HTERT RPE-1 (cell line): ENCODE results near the gene PDGFB.

Experiments
- in situ Hi-C: fragments of 300-500 bp; cut with MboI; formaldehyde crosslinking; loops from 4 replicates; pipeline ENCODE4 v1.14.3; 2020; ENCODE audit warnings: low sequenced_read_pairs

Gene PDGFB

DNA sequence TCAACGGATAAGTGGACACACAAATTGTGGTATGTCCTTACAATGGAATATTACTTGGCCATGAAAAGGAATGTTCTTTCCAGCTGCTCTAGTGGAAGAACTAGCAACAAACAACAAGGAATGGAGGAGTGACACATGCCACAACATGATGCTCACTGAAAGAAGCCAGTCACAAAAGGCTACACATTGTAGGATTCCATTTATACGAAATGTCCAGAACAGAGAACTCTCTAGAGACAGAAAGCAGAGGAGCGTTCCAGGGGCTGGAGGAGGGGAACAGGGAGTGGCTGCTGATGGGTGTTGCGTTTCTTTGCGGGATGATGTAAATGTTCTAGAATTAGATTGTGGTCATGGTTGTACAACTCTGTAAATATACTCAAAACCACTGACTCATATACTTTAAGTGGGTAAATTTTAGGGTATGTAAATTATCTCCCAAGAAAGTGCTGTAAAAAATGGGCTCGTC is 32.4 kb upstream of the PDGFB start:
- in situ Hi-C loops, result no loop called here

DNA sequence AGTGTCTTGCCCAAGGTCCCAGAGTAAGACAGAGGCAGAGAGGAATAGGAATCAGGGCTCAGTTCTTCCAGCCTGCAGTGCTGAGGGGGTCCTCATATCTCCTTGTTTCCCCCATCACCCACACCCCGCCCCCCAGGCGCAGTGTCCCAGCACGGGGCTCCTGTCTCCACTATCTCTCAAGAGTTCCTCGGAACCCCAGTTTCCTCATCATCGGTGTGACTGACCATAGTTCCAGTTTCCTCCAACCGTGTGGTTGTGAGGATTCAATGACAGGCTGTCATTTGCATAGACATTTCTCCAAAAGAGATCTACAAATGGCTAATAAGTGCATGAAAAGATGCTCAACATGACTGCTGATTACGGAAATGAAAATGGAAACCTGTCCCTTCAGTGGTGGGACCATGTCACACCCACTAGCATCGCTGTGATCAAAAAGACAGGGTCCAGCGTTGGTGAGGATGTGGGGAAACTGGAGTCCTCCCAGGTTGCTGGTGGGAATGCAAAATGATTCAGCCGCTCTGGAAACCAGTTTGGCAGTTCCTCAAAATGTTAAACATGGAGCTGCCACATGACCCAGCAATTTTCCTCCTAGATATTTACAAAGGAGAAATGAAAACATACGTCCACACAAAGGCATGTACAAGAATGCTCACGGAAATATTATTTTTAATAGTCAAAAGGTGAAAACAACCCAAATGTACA is 31.8 kb upstream of the PDGFB start:
- in situ Hi-C loops, result no loop called here

DNA sequence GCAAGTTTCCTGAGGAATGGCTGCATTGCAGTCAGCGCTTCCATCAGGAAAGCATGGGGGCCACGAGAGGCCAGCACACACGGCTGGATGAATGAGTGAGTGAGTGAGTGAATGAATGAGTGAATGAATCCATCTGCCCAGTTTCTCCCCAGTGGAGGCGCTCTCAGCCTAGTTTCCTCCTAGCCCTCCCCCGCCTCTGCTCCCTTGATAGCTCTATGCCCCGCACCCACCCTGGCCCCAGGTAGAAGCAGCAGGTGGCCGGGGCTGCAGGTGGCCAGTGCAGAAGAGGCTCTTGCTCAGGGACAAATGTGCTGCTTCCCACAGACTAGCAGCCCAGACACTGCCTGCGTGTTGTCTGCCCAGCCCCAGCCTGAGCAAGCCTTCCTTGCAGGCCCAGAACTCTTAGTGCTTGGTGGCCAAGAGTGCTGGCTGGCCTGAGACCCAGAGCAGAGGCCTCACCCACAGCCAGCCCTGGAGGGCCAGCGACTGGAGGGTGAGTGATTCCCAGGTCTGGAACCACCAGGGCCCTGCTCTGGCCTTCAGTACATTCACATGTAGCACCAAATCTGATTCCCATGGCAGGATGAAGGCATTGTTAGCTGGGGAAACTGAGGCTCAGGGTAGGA is 31.1 kb upstream of the PDGFB start:
- in situ Hi-C loops, result no loop called here

DNA sequence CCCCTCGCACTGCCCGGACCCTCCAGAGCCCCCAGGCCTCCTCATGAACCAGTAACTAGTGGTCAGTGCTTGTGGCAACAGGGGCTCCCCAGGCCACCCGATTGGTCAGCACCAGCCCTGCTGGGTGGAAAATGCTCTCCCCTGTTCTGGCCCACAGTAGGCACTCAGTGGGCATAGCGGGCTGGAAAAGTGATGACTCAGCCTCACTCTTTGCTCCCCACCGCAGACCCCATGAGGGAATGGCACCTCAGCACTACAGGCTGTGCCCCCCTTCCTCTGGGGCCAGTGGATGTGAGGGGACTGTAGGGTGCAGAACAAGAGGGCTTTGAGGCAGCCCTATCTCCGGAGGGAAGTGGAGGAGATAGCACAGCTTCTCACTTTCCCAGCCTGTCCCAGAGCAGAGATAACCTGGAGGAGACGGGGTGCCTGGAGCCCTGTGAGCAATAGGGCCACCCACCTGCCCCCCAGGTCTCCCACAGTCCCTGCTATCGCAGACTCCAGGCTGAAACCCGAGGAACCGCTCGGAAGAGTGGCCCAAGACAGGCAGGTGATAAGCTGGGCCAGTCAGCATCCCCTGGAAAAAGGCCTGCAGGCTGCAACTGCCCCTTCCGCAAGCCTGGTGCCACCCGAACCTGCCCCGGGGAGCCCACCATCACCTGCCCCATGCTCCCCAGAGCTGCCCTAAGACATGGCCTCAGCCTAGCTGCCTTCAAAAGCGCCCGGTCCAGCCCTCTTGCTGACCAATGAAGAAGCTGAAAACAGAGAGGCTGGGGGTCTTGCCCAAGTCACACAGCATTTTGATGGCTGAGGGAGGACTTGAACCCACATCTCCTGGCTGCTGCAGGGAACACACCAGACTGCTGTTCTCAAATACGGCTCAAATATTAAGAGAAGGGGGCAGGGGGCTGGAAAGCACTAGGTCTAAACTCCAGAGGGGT is 29.4 kb upstream of the PDGFB start:
- in situ Hi-C loops, result no loop called here

DNA sequence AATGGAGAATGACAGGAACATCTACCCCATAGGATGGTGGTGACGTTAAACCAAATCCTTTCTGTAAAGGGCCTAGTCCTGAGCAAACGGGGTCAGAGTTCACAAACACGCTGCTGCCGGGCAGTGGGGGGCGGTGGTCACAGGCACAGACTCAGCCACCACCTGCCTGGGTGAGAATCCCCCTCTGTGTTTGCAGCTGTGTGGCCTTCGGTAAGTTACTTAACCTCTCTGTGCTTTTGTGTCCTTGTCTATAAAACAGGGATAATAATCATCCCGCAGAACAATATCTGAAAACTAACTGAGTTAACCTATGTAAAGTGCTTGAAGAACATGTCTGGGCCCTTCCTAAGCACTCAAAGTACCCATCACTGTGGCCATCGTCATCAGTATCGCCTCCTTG is 26.0 kb upstream of the PDGFB start:
- in situ Hi-C loops, result no loop called here

DNA sequence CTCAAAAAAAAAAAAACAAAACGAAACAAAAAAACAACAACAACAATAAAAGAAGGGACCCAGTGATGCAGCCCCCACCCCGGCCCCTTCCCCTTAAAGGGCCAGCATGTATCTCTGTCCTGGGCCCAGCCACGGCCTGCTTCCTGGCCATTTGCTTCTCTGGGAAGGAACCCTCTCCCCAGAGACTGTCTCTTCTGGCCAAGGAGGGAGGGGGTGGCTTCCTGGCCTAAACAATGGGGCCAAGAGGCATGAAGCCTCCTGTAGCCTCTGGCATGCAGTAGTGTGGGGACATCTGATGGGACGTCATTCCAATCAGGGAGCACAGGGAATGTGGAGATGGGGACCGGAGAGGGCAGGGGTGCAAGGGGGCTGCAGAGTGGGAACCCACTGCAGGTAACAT is 25.5 kb upstream of the PDGFB start:
- in situ Hi-C loops, result no loop called here

DNA sequence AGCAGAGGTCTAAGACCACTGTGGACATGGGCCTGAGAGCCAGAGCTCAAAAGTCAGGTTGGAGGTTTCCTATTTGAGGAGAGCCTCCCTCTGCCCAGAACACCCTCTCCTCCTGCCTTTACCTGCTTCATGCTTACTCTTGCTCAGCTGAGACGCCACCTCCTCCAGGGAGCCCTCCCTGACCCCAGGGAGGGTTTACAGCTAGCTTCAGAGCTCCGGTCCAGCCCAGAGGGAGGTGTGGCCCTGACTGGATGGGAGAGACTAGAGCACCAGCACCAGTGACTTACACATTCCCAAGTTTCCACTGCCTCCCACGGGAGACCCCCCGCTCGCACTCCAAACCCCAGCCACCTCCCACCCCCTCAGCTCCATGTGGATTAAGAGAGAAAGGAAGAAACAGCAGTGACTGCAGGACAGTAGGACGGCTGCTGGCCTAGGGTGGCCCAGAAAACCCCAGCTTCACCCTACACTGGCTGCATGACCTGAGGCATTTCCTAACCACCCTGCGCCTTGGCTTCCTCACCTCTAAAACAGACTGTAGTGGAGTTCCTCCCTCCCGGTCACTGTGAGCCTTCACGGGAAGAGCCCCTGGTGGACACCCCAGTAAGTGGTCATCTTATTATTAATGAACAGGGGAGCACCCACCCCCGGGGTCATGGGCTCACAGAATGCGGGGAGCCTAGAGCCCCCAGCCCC is 24.5 kb upstream of the PDGFB start:
- in situ Hi-C loops, result no loop called here

DNA sequence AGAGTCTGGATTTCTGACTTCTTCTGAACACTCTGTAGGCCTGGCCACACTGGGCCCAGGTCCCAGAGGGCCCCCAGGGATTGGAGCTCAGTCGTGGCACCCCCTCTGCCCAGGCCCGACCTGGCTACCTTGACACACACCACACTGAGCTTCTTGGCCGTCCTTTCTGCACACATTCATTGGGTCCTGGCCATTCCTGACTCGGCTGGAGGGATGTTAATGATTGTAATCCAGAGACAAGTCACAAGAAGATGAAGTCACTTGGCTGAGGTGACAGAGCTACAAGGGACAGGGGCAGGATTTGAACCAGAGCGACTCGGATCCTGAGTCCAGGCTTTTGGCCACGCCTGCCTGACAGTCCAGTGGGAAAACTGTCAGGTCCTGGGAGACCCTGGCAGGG is 23.9 kb upstream of the PDGFB start:
- in situ Hi-C loops, result no loop called here

DNA sequence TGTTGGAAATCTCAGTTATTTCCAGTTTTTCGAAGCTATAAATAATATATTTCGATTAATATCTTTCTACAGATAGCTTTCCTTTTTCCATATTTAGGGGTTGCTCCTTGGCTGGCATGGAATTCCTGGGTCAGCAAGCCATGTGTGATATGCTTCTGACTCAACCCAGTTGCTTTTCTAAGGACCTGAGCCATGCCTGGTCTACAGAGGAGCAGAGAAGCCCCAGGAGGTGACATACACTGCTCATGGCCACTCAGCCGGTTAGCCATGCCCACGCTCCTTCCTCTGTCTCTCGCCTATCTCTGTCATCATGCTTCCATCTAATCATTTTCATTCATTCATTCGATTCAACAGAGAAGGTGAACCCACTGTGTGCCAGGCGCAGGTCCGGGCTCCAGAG is 23.2 kb upstream of the PDGFB start:
- in situ Hi-C loops, result no loop called here

DNA sequence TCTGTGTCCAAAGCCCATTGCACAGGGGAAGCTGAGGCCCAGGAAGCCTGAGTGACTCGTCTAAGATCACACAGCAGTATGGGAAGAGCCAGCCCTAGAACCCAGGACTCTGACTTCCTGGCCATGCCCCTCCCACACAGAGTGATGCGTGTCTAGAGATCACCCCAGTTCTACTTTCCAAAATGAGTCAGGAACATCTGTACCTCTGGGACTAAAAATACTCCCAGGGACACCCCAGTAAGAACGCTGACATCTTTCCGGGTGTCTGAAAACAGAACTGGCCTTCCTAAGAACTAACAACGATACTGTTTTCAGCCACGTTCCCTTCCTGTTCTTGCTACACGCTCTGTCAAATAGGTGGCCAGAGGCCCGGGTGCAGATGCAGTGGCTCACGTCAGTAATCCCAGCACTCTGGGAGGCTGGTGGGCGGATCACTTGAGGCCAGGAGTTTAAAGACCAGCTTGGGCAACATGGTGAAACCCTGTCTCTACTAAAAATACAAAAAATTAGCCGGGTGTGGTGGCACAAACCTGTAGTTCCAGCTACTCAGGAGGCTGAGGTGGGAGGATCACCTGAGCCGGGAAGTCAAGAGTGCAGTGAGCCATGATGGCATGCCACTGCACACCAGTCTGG is 21.7 kb upstream of the PDGFB start:
- in situ Hi-C loops, result no loop called here

DNA sequence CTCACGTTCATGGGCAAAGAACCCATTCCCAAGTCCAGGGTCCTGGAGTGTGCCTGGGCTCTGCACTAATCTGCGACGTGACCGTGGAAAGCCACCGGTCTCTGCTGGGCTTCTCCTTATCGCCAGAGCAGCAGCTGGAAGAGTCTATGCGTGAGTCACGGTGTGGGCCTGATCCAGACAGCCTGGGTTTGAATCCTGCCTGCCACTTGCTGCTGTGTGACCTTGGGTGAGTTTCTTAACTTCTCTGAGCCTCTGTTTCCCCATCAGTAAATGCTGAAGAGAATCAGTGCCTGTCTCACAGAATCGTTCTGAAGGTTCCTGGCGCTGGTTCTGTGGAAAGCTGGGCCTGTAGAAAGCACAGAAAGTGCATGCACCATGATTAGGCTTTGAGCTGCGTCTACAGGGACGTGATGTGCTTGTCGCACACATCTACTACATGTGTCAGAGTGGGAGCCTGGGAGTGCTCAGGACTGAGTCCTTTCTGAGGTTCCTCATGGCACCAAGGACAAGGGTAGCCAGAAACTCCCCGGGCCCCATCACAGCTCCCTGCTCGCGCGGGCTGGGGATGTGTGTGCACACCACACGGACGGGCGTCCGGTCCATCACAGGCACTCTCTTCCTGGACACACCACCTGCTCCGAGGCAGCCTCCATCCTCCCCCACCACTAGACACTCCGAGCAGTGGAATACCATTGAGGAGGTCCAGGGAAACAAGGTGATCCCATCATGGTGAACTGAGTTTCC is 20.5 kb upstream of the PDGFB start:
- in situ Hi-C loops, result no loop called here

DNA sequence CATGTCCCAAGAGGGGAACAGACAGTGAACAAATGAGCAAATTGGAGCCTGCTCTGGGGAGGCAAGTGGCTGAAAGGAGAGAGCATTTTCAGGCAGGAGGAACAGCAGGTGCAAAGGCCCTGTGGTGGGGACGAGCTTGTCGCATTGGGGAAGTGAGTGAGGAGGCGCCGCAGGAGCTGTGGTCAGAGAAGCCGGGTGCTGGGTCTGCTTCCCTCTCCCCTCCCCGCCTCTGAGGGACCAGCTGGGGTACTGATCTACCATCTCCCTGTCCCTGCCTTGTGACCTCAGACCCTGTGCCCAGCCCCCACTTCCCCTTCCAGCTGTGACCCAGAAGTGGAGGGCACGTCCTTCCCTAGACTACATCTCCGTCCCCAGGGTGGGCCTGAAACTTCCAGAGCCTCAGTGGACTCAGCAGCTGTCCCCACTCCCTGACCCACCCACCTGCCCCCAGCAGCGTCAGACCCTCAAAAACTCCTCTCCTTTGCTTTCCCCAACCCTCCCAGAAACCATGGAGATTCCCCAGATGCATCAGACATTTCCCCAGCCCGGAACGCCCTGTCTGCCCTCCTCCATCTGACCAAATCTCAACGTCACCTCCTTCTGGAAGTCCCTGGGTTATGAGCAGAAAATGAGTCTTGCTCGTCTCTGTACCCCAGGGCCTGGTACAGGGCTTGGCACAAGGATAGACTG is 19.7 kb upstream of the PDGFB start:
- in situ Hi-C loops, result no loop called here

DNA sequence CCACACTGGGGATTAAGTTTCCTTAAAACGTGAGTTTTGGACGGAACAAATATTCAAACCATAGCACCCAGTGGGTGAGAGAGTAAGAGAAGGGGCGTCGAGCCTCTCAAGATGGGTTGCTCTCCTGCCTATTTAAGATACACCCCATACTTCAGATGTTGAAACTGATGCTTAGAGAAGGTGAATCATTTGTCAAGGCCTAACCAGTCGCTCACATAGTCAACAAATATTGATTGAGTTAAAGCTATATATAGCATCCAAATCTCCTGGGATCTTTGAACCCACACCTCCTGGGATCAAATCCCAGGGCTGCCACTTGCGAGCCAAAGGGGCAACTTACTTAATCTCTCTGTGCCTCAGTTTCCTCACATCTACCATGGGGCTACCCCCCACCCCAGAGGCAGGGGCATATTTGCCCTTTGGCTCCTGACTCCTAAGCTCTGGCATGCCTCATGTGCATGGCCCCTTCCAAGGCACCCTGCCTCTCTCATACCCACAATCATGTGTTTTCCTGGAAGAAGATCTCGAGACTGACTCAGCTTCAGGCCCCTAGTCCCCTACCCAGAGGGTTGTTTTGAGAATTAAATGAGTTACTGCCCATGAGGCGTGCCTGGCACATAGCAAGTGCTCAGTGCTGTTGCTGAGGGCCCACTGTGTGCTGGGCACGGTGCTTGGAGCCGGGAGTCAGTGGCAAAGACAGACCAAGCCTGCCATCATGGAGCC is 19.0 kb upstream of the PDGFB start:
- in situ Hi-C loops, result no loop called here

DNA sequence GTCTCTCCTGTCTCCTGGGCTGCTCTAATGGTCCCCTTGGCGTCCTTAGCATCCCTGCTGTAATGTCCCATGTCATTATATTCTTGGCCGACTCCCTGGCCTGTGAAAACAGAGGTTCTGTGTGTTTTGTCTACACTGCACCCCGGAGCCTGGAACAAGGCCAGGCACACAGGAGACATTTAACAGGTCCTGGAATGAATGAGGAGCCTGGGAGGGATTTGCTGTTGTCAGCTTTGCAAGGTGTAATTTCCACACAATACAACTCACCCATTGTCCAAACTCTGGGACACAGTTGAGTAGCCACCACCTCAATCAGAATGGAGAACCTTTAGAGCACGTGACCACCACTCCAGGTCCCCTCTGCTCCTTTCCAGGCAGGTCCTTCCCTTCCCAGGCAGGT is 14.9 kb upstream of the PDGFB start:
- in situ Hi-C loops, result no loop called here

DNA sequence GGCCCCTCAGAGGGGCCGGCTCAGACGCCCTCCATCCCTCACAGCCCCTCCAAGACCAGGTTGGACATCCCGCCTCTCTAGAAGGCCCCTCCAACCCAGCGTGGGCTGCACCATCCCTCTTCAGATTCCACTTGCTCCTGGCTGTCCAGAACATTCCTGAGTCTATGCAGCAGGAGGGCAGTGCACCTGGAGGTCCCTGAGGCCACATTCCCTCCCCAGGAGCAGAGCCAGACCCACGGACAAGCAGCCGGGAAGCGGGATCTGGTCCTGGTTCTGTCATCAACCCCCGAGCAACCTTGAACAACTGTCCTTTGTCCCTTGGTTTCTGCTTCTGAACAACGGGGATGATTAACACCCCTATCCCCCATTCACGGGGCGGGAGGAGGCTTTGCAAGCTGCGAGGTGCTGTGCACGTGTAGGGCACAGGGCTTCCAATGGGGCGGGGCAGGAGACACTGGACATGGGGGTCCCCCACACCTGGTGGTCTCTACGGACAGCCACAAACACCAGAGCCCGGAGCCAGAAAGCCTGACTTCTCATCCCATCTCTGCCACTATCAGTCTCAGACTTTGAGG is 13.2 kb upstream of the PDGFB start:
- in situ Hi-C loops, result no loop called here

DNA sequence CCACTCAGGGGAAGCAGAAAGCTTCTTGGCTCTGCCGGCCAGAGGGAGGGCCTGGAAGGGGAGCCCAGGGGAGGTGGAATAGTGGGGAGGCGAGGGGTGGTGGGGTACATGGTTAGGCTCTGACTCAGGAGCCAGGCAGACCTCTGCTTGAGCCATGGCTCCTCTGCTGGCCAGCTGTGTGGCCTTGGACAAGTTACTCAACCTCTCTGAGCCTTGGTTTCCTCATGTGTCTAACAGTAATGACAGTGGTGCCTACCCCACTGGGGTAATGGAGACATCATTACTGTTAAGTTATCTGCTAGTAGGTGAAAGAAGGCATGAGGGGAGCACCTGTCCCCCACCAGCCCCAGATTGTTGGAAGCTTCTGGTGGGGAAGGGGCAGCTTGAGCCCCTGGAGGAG is 12.2 kb upstream of the PDGFB start:
- in situ Hi-C loops, result no loop called here

DNA sequence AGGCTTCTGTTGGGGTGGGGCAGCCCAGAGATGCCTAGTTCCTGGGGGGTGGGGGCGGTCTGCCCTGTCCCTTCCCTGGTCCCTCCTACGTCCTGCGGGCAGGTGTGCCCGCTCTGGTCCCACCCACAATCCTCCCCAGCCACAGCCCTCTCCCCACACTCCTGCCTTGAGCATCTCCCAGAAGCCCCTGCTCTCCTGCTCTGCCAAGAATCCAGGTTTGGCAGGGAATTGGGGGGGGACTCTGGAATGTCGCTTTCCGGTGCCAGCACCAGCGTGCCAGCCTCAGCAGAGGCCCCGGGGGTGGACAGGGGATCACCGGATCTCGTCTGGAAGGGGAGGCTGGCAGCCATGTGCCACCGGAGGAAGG is 11.4 kb upstream of the PDGFB start:
- in situ Hi-C loops, result no loop called here

DNA sequence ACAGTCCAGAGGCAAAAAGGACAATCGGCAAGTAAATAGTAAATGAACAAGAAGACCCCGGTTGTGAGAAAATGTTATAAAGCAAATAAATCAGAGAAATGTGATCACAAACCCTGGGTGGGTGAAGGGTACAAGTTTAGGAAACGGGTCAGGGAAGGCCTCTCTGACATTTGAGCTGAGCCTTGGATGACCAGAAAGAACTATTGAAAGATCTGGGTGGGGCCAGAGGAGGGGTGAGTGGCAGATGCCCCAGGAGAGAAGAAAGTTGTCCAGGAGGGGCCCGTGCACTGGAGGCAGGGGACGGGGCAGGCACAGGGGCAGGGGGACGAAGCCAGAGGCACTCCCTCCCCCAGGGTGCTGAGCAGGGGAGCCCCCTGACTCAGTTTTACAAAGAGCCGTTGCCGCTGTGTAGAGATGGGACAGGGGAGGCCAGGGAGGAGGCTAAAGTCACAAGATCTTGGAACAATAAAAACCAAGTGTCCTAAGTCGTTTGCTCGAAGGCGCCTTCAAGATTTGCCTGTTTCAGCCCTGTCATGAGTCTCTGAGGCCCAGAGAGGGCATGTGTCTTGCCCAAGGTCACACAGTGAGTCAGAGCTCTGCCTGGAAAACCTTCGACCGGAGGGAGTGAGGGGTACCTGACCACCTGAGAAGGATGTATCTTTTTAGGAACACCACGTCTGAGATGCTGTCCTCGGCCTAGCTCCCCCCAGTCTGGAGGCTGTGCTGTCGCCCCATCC is 10.8 kb upstream of the PDGFB start:
- in situ Hi-C loops, result no loop called here
